Left ventricle myocardium inferior (tissue), 1 donor: ENCODE results near the gene NPIPA7. TPM values are rescaled to one million over a fixed set of nuclear protein-coding genes. Genes with fewer than 3 reads are reported as not detected.

Source experiments
- microRNA-seq: library from miRNA; unstranded; fragments of <30 nt; microRNA quantifications from one replicate; pipeline ENCODE4 v1.2.0, GENCODE V29; 2020
- total RNA-seq: library from RNA; stranded (reverse); fragmentation: NEBNext Ultra II Directional; extraction: Animal tissue kit (Norgen Biotek cat#: 25700); gene quantifications from one replicate; pipeline ENCODE4 v1.2.1, GENCODE V29; 2021
- donor health status: DM: no; HTN: yes; CAD: no; lungs with severe emphysema.

Gene NPIPA7
- total RNA-seq, 1 donor from 2014 or later: 3.2 TPM

Small RNAs within 50 kb of the gene (microRNA-seq; reads per million reads assigned to microRNA genes)
- gene MIR6511A3 (not detected), gene MIR6770-2 (not detected)

Other genes with a start within 250 kb of the NPIPA7 start
- gene ABCC6, start 155.6 kb upstream of the NPIPA7 start, total RNA-seq: 1.2 TPM
- 35.9 TPM for gene NOMO3, start 146.6 kb upstream of the NPIPA7 start, total RNA-seq